Bronchial epithelial cell (primary cell): ENCODE data around the gene DRAXIN. TPM values are rescaled to one million over a fixed set of nuclear protein-coding genes. Genes with fewer than 3 reads are reported as not detected.

ENCODE experiments used
- DNase-seq: peaks from one replicate; pipeline ENCODE4 v3.0.0-alpha.2; 2010; ENCODE audit warnings: low read depth
- FAIRE-seq: peaks from 2 replicates; lab custom pipeline; 2011; peaks lifted over from hg19 to GRCh38; lab: Jason Lieb, UNC
- H3K27me3 ChIP-seq: 2 replicates; pipeline ENCODE4 v1.5.1; 2011; ENCODE audit warnings: low read length; ENCODE audit not compliant: control insufficient read depth, insufficient read depth
- H3K36me3 ChIP-seq: 2 replicates; pipeline ENCODE4 v1.5.1; 2011; ENCODE audit warnings: low read length; ENCODE audit not compliant: control insufficient read depth, insufficient read depth
- H3K4me3 ChIP-seq: 2 replicates; pipeline ENCODE4 v1.5.1; 2011; ENCODE audit warnings: mild to moderate bottlenecking, low read depth, low read length, control low read depth
- total RNA-seq: library from RNA; depleted of rRNA; stranded (reverse); fragments of >200 nt; gene quantifications from 2 replicates; pipeline ENCODE4 v1.2.1, GENCODE V29; 2014
- TF ChIP-seq, protein P1 (sequence below): IDR thresholded peaks from 2 replicates; pipeline ENCODE4 v1.5.1; 2011; ENCODE audit warnings: mild to moderate bottlenecking, moderate library complexity, low read length, control low read depth, inconsistent platforms; ENCODE audit not compliant: insufficient read depth, severe bottlenecking

Gene DRAXIN
- total RNA-seq, 1 donor from 2014 or later: not detected

DNA sequence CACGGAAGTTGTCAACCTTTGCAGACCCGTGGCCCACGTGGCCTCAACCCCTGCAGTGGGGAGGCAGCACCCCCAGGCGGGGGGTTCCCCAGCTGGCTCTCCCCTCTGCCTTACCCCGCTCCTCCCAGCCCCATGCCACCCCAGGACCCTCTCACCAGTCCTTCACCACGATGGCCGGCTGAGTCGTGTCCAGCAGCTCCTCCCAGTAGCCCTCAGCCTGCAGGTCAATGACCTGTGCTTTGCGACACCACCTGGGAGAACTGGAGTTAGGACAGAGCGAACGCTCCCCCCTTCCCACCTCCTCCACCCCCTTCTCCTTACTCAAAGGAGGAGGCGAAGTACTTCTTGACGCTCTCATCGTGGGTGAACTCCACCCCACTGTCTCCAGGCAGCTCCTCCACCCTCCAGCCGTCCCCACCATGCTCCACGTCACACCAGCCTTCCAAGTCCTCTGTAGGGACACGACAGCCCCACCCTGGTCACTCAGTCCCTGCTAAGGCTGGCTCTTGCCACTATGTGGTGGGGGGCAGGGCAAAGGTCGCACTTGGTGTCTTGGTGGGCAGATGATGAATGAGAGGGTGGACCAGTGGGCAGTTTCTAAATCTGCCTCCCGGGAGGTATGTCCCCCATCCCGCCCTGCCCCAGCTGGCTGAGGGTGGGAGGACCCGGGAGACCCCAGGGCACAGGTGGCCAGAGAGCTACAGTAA lies 41.7 kb upstream of the DRAXIN start:
- no peak for DNase-seq
- no peak overlapping the region for H3K4me3 ChIP-seq
- FAIRE-seq: peak; percentile 60

DNA sequence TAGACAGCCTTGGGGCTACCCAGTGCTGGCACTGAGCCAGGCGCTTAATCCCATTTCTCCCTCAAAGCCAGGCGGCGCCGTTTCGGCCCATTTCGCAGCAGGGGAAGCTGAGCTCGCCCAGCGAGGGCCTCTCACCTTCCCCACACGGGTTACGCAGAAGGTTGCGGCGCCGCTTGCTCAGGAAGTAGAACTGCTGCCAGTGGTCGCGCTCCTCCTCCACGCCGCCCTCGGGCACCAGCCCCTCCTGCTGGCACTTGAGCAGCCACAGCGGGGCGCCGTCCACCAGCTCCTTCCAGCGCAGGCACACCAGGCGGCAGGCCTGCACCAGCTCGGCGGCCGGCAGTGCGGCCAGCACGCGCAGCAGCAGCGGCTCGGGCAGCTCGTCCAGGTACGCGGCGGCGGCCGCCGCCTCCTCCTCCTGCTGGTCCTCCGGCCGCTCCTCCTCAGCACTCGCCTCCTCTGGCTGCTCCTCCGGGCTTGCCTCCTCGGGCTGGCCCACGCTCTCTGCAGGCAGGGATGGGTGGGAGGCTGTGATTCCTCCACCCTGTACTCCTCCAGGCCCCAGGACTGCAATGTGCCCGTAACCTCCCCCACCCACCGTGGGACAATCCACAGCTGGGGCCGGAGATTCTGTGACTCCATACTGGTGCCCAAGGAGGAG lies 41.0 kb upstream of the DRAXIN start:
- TF ChIP-seq, protein P1, sequence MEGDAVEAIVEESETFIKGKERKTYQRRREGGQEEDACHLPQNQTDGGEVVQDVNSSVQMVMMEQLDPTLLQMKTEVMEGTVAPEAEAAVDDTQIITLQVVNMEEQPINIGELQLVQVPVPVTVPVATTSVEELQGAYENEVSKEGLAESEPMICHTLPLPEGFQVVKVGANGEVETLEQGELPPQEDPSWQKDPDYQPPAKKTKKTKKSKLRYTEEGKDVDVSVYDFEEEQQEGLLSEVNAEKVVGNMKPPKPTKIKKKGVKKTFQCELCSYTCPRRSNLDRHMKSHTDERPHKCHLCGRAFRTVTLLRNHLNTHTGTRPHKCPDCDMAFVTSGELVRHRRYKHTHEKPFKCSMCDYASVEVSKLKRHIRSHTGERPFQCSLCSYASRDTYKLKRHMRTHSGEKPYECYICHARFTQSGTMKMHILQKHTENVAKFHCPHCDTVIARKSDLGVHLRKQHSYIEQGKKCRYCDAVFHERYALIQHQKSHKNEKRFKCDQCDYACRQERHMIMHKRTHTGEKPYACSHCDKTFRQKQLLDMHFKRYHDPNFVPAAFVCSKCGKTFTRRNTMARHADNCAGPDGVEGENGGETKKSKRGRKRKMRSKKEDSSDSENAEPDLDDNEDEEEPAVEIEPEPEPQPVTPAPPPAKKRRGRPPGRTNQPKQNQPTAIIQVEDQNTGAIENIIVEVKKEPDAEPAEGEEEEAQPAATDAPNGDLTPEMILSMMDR: peak; percentile 89
- no peaks in the 10 kb centered on the region for H3K27me3 ChIP-seq
- FAIRE-seq: no peak
- DNase-seq: peak; percentile 49
- H3K4me3 ChIP-seq: no peak overlapping the region
- peaks cover 1% of the 10 kb centered on the region for H3K36me3 ChIP-seq

More for the DNA sequence above, 41.7 kb upstream of the DRAXIN start:
- TF ChIP-seq, protein P1: no peak
- H3K27me3 ChIP-seq: no peaks in the 10 kb centered on the region
- peaks cover 1% of the 10 kb centered on the region for H3K36me3 ChIP-seq

DNA sequence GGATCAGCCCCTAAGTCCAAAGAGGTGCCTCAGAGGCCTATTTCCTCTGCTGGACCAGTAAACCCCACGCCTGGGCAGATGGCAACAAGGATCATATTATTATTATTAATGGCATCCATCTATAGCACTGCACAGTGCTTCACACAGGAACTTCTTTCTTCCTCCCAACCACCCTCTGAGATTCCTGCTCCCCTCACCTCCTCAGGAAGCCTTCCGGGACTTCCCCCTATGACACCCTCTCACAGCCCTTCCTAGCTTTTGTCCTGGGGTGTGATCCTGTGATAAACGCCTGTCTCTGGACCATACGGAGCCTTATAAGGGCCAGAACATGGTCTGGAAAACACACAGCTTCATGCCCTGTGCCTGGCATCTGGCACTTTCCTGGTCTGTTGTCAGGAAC lies 40.5 kb upstream of the DRAXIN start:
- H3K27me3 ChIP-seq: no peaks in the 10 kb centered on the region
- H3K4me3 ChIP-seq: no peak overlapping the region
- peaks cover 3% of the 10 kb centered on the region for H3K36me3 ChIP-seq
- FAIRE-seq (no peak), DNase-seq (no peak)
- TF ChIP-seq, protein P1: no peak

DNA sequence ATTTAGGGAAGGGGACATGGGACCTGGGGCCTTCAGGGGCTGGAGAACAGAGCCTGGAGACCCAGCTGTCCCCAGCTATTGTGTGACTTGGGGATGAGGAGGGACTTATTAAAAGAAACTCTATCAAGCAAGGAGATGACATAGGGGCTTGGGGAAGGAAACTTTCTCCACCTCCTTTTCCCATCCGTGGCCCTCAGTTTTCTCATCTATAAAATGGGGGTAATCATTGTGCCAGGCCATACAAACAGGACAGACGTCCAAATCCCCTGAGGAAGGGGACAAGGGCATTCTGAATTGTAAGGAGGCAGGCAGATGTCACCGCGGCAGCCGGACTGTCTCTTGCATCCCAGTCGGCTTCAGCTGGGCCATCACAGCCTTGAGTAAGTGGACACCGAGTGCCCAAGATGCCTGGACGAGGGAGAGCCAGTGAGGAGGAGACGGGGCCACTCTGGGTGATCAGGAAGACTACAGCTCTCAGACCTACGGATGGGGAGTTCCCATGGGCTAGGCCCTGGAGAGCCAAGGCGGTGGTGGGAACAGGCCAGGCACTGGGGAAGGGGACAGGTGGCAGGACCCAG lies 39.2 kb upstream of the DRAXIN start:
- TF ChIP-seq, protein P1: no peak
- DNase-seq (no peak), FAIRE-seq (no peak)
- Histone ChIP-seq H3K4me3 (no peak overlapping the region), H3K27me3 (no peaks in the 10 kb centered on the region), H3K36me3 (peaks cover 7% of the 10 kb centered on the region)

DNA sequence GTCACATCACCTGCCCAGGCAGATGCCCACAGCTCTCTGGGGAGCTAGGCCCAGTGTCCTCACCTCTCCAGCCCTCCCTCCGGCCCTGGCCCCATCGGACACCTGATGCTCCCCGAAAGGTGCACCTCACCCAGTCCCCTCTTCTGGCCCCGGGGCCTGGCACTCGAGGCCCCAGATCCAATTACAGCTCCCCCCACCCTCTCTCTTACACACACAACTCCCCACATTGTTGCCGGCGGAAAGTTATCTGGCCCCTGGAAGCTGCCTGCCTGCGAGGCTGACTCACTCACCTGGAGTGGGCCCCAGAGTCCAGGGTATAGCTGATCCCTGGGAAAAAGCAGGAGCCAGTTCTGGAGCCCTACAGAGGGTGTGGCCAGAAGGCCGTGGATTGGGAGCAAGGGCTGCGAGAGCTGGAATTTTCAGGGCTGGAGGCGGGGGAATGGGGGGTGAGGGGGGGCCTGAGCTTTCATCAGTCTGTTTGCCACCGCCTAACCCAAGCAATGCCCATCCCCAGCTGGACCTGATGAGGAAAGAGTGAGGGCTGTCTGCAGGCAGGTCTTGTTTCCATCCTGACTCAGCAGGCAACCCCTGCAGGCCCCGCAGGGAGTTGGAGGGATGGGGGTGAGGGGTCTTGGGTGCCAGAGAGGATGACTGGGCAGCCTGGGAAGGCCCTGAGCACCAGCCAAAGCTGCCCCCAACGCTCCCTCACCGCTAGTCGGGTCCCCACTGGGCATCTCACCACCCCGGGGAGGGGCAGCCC lies 38.2 kb upstream of the DRAXIN start:
- no peak for FAIRE-seq
- DNase-seq: peak; percentile 76
- H3K36me3 ChIP-seq: peaks cover 10% of the 10 kb centered on the region
- H3K27me3 ChIP-seq: no peaks in the 10 kb centered on the region
- TF ChIP-seq, protein P1: no peak
- H3K4me3 ChIP-seq: peak overlapping the region; percentile 81
